ENCODE data around the gene LHX5.

Gene LHX5

DNA sequence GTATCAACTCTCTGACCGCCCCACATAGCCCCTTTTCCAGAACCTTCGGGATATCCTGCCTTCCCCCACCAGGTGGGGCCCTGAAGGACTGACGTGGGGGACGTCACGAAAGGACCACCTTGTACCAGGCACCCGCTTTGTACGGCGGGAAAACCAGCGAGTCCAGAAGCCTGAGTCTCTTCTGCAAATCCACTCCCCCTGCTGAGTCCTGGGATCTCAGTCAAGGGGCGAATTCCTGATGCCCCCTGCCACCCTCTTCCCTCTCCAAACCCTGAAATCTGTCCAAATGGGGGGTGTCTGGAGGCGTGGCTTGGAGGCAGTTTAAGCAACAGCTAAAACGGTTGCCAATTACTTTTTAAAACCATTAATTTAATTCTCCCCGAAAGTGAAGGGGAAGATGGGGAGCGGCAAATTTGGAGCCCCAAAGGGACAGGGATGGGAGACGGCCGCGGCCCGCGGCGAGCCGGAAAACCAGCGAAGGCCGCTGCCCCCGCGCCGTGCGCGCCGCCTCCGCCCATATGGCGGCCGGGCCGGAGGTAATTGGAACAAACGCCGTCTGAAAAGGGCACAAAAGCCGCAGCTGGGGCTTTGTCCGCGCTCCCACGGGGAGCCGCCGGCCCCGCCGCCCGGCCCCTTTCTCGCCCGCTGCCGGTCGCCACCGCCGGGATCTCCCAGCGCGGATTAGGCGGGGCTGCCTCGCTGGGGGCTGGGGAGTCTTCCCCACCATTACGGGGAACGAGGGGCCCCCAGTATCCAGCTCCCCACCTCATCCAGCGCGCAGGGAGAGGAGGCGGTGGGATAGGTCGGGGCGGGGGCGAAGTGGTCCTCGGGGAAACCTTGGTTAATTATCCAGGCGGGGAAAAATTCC, 6.6 kb downstream of the LHX5 start:
- DNase-seq = no peak

DNA sequence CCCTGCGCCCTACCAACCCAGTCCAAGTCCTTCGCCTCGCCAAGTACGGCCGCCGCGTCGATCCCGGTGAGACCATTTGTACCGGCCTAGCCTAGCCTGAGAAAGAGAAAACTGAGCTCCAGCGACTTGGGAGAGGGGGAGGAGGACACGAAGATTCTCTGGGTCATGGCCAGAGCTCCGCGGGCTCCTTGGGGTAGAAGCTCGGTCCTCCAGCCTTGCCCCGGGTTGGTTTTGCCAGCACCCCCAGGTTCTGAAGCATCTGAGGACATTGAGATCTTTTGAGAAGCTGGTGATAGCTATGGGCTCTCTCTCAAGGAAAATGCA, 7.3 kb downstream of the LHX5 start:
- DNase-seq = no peak

DNA sequence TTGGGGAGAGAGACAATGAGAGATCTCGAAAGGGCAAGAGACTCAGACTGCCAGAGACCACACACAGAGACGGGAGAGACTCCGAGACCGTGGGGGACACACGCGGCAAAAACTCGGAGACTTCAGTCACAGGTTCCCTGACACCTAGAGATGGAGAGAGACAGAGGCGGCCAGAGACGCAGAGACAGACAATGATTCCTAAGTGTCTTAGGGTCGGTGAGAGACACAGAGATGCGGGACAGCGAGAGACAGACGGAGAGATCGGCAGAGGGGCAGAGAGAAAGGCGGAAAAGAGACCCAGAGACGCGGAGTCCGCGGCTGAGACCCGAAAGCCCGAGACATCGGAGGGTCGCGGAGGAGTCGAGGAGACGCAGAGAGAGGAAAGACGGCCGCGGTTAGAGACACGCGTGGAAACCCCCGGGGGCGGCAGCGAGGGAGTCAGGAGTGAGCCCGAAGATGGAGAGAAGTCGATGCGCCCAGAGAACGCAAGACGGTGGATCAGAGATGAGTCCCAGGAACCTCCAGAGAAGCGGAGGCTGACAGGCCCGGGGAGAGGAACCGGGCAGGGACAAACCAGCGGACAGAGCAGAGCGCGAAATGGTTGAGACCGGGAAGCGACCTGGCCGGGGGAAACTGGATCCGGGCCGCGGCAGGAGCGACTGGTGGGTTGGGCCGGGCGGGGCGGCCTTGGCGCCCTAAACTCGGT, 7.8 kb downstream of the LHX5 start:
- DNase-seq = no peak

DNA sequence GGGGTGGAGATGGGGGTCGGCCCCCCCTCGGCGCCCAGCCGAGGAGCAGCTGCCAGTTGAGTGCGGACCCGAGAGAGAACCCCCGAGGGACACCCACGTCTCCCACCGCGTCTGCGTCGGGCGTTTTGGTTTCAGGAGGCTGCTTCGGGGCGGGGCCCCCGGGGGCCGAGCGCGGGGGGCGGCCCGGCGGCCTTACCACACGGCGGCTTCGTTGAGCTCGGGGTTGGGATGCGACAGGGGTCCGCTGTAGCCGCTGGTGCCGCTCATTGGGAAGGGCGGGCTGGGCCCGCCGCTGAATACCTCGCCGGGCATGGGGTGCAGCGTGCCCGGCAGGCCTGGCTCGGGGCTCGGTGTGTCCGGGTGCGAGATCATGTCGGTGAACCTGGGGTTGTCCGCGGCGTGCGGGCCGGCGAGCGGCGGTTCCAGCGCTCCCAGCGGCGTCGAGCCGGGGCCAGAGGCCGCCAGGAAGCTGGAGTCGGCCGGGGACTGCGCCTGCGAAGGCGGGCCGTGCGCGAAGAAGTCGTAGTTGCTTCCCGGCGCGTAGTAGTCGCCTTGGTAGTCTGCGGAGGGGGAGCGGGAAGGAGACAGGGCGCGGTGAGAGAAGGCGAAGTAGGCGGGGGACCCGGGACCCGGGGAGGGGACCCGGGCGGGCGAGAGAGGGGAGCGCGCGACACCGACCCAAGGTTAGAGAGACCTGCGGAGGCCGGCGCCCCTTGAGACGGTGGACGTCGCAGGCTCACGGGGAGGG, 8.5 kb downstream of the LHX5 start:
- DNase-seq = no peak

DNA sequence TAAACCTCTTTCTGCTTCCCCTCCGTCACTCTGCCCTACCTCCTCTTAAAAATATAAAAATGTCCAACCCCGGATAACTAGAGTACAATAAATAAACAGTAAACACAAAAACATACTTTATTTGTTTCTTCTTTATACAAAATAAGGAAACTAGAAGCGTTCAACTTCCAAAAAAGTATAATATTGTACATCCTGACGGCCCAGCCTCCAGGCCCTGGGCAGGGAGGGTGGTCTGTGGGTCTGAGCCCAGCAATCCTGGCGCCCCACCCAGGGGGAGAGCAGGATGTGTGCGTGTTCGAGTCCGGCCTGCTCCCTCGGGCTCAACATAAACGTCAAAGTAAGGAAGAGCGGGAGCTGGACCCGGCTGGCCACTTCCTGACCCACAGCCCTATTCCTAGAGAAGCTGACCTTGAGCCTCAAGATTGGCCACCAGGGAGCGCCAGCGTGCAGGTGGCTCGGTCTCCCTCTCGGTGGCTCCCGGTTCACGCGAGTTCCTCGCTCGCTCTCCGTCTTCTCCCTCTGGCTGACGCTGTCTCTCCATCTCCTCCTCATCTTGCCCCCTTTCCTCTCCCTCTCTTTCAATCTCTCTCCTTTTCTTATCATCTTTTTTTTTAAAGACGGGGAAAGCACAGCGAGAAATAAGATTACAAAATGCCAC, 9.4 kb downstream of the LHX5 start:
- DNase-seq = peak; percentile 64

DNA sequence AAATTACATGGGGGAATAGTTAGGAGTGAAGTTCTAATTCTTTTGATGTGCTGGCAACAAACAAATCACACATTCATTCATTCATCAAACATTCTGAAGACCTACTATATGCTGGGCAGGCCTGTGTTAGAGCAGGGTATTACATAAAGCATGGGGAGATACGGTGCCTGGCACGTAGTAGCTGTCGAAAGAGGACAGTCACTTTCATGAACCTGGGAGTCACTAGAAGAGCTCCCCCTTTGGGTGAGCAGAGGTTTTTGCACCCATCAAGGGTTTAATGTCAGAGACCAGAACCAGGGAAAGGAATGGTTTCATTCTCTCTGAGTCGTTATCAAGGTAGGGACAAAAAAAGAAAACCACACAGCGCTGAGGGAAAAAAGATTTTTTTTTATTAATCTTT, 10.0 kb downstream of the LHX5 start:
- DNase-seq = no peak

DNA sequence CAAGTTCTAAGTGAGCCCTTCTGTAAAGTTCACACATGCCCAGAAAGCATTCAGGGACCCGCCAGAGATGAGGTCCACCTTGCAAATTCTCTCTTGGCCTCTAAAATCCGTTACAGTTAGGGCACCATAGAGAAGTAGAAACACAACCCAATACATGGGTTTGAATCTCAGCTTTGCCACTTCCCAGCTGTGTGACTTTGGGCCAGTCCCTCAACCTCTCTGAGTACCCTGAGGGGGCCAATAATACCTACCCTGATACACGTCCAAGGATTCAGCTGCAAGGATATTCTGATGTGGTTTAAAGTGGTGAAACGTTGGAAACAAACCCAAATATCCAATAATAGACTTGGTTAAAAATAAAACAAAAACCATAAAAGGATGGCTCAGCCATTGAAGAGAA, 11.7 kb downstream of the LHX5 start:
- DNase-seq = no peak

DNA sequence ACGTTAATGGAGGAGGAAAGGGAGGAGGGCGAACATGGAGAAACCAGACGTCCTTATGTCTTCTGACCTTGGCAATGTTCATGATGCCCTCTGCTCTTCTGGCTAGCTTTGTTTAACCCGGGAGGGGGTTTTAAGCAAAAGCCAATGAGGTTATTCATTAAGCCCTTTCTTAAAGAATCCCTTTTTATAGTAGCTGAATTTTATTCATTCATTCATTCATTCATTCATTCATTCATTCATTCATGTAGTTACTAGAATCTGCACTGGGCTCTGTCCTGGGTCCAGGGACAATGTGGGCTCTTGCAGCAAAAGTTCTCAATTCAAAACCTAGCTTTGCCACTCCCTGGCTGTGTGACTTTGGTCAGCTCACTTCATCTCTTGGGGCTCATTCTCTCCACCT, 14.0 kb downstream of the LHX5 start:
- DNase-seq = no peak

DNA sequence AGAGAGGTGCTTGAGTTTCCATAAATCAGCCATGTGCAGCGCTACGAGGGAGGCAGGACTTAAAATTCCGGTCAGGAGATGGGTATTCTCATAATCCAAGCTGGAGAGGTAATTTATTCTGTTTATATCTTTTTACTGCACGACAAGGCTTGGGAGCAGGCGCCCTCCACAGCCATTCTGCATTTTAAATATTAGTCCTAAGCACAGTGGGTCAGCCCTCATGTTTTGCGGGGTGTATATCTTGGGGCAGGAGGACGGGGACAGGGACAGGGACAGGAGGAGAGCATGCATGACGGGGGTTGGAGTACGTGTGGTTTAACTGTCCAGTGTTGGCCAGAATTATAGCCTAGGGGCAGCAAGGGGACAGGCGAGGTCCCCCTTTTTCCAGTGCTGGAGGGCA, 14.5 kb downstream of the LHX5 start:
- no peak for DNase-seq

DNA sequence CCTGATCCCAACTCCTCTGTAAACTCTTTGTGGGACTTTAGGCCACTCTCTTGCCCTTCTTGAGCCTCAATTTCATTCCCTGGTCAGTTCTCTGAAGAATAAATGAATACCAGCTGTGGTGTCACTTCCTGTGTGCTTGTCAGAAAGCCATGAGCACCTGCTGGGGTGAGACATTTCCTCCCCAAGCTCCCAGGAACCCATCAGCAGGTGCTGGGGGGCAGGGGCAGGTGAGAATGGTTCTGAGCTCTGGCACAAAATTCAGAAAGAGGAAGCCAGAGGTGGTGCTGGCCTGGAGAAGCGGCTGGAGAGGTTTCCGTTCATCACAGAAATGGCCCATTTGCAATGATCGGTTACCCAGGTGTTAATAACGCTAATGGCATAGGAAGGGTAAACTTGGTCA, 14.9 kb downstream of the LHX5 start:
- no peak for DNase-seq

DNA sequence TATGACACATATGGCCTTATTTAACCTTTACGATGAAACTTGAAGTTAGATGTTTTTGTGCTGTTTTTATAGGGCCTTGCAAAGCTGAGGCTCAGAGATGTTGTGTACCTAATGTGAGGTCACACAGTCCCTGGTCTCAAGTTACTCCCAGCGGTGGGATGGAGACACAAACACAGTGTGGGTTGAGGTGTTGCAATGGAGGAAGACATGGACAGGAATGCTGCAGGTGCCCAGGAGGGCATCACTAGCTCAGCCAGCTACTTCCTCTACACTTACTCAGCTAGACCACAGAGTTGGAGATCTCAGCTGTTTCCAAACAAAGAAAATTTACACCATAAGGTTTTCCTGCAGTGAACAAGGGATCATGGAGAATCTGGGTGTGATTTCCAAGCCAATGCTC, 15.5 kb downstream of the LHX5 start:
- no peak for DNase-seq

DNA sequence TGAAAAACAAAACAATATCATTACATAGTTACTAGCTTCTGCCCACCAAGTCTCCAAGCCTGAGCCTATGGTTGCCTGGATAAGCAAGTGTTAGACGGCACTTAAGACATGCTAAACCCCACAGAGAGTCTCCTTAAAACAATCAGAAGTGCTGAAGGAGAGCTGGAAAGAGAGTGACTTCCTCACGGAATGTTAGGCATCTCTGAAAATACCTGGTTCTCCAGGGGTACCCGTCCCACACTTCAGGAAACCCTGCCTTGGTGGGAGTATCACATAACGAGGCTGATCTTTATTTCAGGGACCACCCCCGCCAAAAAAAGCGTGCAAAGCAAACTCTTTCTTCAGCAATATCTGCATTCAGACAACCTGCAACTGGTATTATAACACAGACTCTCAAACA, 18.3 kb downstream of the LHX5 start:
- no peak for DNase-seq

DNA sequence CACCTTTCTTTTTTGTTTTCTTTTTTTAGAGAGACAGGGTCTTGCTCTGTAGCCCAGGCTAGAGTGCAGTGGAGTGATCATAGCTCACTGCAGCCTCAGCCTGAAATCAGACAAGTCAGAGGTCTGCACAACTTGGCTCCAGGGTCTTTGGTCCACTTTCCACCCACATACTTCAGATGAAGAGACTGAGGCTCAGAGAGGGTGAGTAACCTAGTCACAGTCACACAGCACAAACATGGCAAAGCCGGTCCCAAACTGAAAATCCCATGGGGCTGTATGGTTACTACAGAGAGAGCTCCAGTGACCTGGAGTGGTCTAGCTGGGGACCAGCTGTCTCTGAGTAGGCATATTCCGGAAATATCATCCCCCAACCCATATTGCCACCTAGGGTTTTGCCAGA, 19.2 kb downstream of the LHX5 start:
- DNase-seq = no peak

DNA sequence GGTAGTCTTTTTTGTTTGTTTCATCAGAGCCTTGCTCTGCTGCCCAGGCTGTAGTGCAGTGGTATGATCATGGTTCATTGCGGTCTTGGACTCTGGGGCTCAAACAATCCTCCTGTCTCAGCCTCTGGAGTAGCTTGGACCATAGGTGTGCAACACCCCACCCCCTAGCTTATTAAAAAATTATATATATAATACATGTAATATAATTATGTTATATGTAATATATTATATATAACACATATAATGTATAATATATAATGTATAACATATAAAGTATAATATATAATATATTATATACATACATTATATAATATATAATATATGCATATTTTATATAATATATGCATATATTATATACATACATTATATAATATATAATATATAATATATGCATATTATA, 21.8 kb downstream of the LHX5 start:
- DNase-seq = no peak

DNA sequence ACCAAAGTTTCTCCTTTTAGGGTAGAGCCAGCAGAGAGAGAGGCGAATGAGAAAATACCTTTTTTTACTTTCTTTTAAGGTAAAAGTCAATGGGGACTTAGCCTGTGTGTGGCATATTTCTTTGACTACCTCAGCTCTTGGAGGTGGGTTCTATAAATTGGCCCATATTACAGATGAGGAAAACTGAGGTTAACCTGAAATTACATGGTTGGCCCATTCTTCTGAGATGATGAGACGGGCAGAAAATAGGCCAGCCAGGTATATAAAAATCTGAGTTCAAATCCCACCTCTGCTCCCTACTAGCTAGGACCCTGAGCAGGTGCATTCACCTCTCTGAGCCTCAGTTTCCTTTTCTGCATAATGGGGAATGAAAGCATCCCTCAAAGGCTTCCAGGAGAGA, 22.4 kb downstream of the LHX5 start:
- DNase-seq = no peak

DNA sequence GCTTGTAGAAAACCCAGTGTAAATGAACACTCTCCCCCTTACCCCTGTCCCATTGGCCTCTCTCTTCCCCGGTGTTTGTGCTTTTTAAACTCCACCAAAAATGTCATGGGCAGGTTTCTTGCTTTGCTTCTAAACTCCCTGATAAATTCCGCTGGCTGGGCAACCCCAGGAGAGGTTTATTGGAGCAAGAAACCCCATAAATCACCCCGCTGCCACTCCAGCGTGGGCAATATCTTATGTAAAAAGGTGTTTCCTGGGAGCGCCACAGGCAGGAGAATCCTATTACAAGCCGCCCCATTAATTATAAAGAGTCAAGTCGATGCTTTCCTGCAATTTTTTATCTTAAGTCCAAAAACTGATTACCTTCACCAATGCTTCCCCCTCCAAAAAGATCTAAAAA, 22.8 kb downstream of the LHX5 start:
- DNase-seq = no peak

DNA sequence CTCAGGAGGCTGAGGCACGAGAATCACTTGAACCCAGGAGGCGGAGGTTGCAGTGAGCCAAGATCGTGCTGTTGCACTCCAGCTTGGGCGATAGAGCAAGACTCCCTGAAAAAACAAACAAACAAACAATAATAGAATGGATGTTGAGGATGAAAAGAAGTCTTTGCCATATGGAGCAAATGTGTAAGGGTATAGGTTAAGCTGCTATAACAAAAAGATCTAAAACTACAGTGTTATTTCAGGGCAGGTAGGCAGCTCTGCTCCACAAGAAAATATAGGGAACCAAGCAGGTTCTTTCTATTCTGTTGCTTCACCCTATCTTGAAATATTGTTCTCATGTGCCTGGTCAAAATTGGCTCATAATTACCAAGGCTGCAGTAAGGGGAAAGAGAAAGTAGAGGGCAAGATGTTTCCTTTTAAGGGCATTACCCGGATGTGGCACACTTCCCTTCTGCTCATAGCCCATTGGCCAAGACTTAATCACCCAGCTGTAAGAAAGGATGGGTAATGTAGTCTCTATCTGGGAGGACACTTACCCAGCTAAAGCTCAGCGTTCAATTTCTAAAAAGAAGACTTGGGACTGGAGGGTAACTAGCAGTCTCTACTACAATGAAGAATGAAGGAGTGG, 26.0 kb downstream of the LHX5 start:
- no peak for DNase-seq

DNA sequence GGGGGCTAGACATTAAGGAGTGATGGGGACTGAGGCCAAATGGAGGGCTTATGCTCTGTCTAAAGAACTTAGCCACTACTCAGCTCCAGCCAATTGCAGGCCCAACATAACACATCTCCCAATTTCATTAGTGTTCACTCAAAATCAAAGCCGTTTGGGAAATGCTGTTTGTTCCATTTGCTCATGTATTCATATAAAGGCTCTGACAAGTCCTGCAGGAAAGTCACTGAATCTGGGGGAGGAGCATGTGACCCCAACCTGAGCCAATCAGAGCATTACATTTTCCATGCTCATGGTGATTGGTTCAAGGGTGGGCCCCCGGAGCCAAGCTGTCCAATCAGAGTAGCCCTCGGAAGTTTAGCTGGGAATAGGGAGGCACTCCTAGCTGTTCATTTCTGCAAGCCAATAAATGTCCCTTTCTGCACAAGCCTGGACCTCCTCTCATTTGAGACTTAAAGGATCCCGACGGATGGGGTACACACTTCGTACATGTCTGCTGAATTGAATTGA, 28.6 kb downstream of the LHX5 start:
- DNase-seq = no peak

DNA sequence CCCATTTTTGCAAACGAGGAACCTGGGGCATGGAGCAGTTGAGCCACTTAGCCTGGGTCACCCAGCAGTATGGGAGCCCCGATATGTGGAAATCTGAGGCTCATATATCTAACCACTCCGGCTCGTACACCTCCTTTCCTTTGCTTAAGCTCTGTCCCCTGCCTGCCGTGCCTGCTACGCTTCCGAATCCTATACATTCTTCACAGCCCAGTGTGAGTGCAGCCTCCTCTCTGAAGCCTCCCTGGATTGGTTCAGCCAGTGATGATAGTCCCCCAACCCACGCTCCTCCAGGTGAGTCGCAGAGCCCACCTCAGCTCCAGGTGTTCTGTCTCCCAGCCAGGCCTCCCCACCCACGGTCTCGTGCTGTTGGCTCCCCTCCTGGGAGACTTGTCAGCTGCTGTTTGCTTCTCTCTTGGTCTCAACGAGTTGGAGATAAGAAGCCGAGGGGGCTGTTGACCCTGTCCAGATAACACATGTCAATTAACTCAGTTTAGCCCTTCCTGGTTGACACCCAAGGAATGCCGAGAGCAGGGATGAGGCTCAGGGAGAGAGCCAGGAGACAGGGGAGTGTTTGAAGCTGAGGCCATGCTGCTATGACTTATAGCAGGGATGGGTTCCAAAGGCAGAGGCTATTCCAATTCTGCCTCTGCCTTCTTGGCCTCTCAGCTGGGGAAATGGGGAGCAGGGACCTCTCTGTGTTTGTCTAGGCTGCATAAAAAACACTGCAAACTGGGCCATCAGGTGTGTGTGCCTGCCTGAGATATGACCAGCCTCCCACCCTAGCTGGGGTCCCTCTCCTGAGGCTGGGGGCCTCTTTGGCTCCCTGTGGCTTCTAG, 30.5 kb downstream of the LHX5 start:
- DNase-seq = no peak

DNA sequence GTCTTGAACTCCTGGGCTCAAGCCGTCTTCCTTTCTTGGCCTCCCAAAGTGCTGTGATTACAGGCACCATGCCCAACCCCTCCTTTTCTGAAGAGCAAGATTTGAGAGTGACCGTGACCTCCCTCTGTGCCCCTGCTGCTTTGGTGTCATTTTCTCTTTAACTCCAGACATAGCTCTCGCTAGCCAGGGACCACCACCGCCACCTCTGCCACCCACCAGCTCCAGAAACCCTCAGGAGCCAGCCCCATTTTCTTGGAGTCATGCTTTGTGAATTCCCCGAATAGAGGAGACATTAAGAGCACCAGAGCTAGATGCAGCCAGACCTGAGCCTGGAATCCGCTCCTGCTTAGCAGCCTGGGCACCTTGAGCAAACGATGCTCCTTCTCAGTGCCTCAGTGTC, 31.3 kb downstream of the LHX5 start:
- DNase-seq = no peak

DNA sequence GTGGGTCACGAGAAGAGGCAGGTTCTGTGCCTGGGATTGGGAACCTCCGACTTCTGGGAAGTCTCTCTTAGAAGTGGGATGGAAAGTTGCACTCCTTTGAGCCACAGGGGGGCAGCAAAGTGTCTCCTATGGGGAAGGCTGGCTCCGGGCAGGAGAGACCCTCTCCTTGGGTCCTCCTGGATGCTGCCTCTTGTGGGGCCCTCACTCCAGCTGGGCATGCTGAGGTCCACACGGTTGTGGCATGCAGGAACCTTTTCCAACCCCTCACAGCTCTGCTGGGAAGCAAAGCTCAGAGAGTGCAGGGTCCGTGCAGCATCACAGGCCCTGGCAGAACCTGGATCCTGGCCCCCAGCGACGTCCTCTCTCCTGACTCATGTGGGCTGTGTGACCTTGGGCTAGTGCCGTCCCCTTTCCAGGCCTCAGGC, 32.1 kb downstream of the LHX5 start:
- DNase-seq = no peak

DNA sequence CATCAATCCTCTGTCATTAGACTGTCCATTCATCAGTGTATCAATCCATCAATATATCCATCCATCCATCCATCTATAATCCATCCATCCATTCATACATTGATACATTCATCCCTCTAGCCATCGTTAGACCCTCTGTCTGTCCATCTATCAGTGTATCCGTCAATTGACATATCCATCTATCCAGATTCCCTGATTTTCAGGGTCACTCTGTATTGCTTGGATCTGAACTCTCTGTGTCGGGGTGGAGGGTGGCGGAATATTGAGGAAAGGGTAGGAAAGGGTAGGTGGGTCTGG, 32.4 kb downstream of the LHX5 start:
- DNase-seq = no peak
